Endothelial cell of umbilical vein (primary cell): ENCODE measurements around the gene FANCE.

Experiments used
- CTCF ChIP-seq, 2 donors: IDR thresholded peaks; 1 replicate in 1 of 2; 2 replicates in 1 of 2; pipeline ENCODE4 v1.5.1; 2011; ENCODE audit warnings: low read length in 2 of 2, mild to moderate bottlenecking in 2 of 2, moderate library complexity in 2 of 2, control low read depth in 1 of 2, inconsistent platforms in 1 of 2, low read depth in 1 of 2; ENCODE audit not compliant: insufficient read depth in 1 of 2; ENCODE audit errors: extremely low read depth in 1 of 2
- EZH2 ChIP-seq: IDR thresholded peaks from 2 replicates; pipeline ENCODE4 v1.6.1; 2012; ENCODE audit warnings: borderline replicate concordance, low read depth, mild to moderate bottlenecking, moderate library complexity, low read length, inconsistent platforms; ENCODE audit not compliant: severe bottlenecking
- FOS ChIP-seq: IDR thresholded peaks from 2 replicates; pipeline ENCODE4 v1.6.1; 2011; ENCODE audit warnings: mild to moderate bottlenecking, low read length, moderate library complexity, borderline replicate concordance; ENCODE audit not compliant: insufficient read depth
- MYC ChIP-seq: IDR thresholded peaks from one replicate; pipeline ENCODE4 v1.6.1; 2011; ENCODE audit warnings: mild to moderate bottlenecking, low read depth, low read length
- POLR2A ChIP-seq: IDR thresholded peaks from 2 replicates; pipeline ENCODE4 v1.6.1; 2012; ENCODE audit warnings: low read depth, mild to moderate bottlenecking, control low read depth, low read length
- POLR2AphosphoS5 ChIP-seq: IDR thresholded peaks from 2 replicates; pipeline ENCODE4 v1.6.1; 2012; ENCODE audit warnings: low read depth, mild to moderate bottlenecking, control low read depth, low read length, moderate library complexity; ENCODE audit not compliant: insufficient read depth

GRCh38 chr6:35469751-35470662, 17.9 kb downstream of the FANCE start:
- no peak for TF ChIP-seq CTCF (IDR thresholded peaks at IDR 0.05; ENCODE audit: extremely low read depth in 1 of 2, insufficient read depth in 1 of 2, low read depth in 1 of 2, low read length in 2 of 2)
- no peak for TF ChIP-seq FOS
- TF ChIP-seq POLR2AphosphoS5 = peak; percentile 16
- TF ChIP-seq EZH2 = no peak
- TF ChIP-seq POLR2A = no peak
- no peak for TF ChIP-seq MYC
